IMR-90 (cell line): Measurements from ENCODE around the gene ALK. TPM values are rescaled to one million over a fixed set of nuclear protein-coding genes. Genes with fewer than 3 reads are reported as not detected.

ENCODE experiments used
- ATAC-seq: fragments of 200-7000 bp; cut with Tn5 transposase; 2 replicates; pipeline ENCODE4 v1.9.1; 2020; ENCODE audit warnings: low read depth, mild to moderate bottlenecking, moderate library complexity
- BruUV-seq: library from RNA; stranded (reverse); fragments of 400-500 nt; replicated peaks from 2 replicates; lab custom pipeline; 2021; lab: Mats Ljungman, UMichigan
- CTCF ChIA-PET: fragments of 300-600 bp; formaldehyde crosslinking; extraction: SDS; loops from one replicate; lab custom pipeline; 2021; ENCODE audit warnings: antibody characterized with exemption; lab: Yijun Ruan, JAX
- POLR2A ChIA-PET: fragments of 300-600 bp; sonication (Branson Sonifier 250); formaldehyde crosslinking; loops from one replicate; lab custom pipeline; 2022; ENCODE audit warnings: antibody characterized with exemption; ENCODE audit not compliant: unreplicated experiment; lab: Charles Lee
- DNase-seq: peaks from one replicate; pipeline ENCODE4 v3.0.0; 2013
- H2AFZ ChIP-seq: replicated peaks from 2 replicates; pipeline ENCODE3; 2013; ENCODE audit warnings: low read length, mild to moderate bottlenecking; ENCODE audit not compliant: poor library complexity
- H2AK5ac ChIP-seq: 2 replicates; pipeline ENCODE4 v1.6.1; 2013; ENCODE audit warnings: low read depth, low read length, inconsistent platforms
- H2AK9ac ChIP-seq: replicated peaks from 2 replicates; pipeline ENCODE3; 2013; ENCODE audit warnings: mild to moderate bottlenecking, low read depth, low read length, moderate library complexity; ENCODE audit not compliant: poor library complexity
- H2BK120ac ChIP-seq: 2 replicates; pipeline ENCODE4 v1.6.1; 2013; ENCODE audit warnings: low read depth, low read length, inconsistent platforms
- H2BK15ac ChIP-seq: 3 replicates; pipeline ENCODE4 v1.6.1; 2013; ENCODE audit warnings: low read depth, low read length, inconsistent platforms
- H2BK20ac ChIP-seq: 2 replicates; pipeline ENCODE4 v1.6.1; 2013; ENCODE audit warnings: low read depth, mild to moderate bottlenecking, inconsistent platforms, low read length, moderate library complexity
- H2BK5ac ChIP-seq: 2 replicates; pipeline ENCODE4 v1.6.1; 2013; ENCODE audit warnings: mild to moderate bottlenecking, low read depth, low read length, inconsistent platforms; ENCODE audit not compliant: poor library complexity, severe bottlenecking
- H3K14ac ChIP-seq: replicated peaks from 2 replicates; pipeline ENCODE4 v1.6.1; 2013; ENCODE audit warnings: low read depth, low read length, inconsistent platforms
- H3K18ac ChIP-seq: 2 replicates; pipeline ENCODE4 v1.6.1; 2013; ENCODE audit warnings: low read depth, low read length, control low read depth
- H3K23ac ChIP-seq: 2 replicates; pipeline ENCODE4 v1.6.1; 2013; ENCODE audit warnings: low read depth, low read length, inconsistent platforms
- H3K27ac ChIP-seq: 2 replicates; pipeline ENCODE4 v1.5.1; 2013; ENCODE audit warnings: mild to moderate bottlenecking, control low read depth, low read length; ENCODE audit not compliant: insufficient read depth
- H3K27me3 ChIP-seq: 2 replicates; pipeline ENCODE4 v1.6.1; 2013; ENCODE audit warnings: low read length; ENCODE audit not compliant: control insufficient read depth, insufficient read depth
- H3K36me3 ChIP-seq: 2 replicates; pipeline ENCODE4 v1.6.1; 2013; ENCODE audit warnings: low read length, mixed read lengths; ENCODE audit not compliant: control insufficient read depth, insufficient read depth
- H3K4ac ChIP-seq: 2 replicates; pipeline ENCODE4 v1.6.1; 2013; ENCODE audit warnings: low read depth, low read length, inconsistent platforms
- H3K4me1 ChIP-seq: 2 replicates; pipeline ENCODE4 v1.6.1; 2013; ENCODE audit warnings: low read length, mixed read lengths; ENCODE audit not compliant: control insufficient read depth, insufficient read depth
- H3K4me2 ChIP-seq: 2 replicates; pipeline ENCODE4 v1.6.1; 2013; ENCODE audit warnings: low read depth, mild to moderate bottlenecking, control low read depth, low read length, moderate library complexity
- H3K4me3 ChIP-seq: 2 replicates; pipeline ENCODE4 v1.5.1; 2013; ENCODE audit warnings: low read depth, mild to moderate bottlenecking, control low read depth, low read length, moderate library complexity; ENCODE audit not compliant: insufficient read depth
- H3K56ac ChIP-seq: 2 replicates; pipeline ENCODE4 v1.6.1; 2013; ENCODE audit warnings: low read length, inconsistent platforms; ENCODE audit not compliant: insufficient read depth; ENCODE audit errors: extremely low read depth
- H3K79me1 ChIP-seq, 2 experiments: 2 replicates each; pipeline ENCODE4 v1.6.1; 2013; ENCODE audit warnings: low read length in 2 of 2, inconsistent platforms in 1 of 2, low read depth in 1 of 2
- H3K9ac ChIP-seq: 2 replicates; pipeline ENCODE4 v1.6.1; 2013; ENCODE audit warnings: low read depth, low read length, control low read depth
- H3K9me1 ChIP-seq: 2 replicates; pipeline ENCODE4 v1.6.1; 2013; ENCODE audit warnings: low read length, inconsistent platforms; ENCODE audit not compliant: insufficient read depth
- H3K9me3 ChIP-seq: 2 replicates; pipeline ENCODE4 v1.6.1; 2013; ENCODE audit warnings: low read length; ENCODE audit not compliant: control insufficient read depth, insufficient read depth
- H4K20me1 ChIP-seq: 2 replicates; pipeline ENCODE4 v1.6.1; 2013; ENCODE audit warnings: low read length, inconsistent platforms; ENCODE audit not compliant: insufficient read depth
- H4K5ac ChIP-seq: 2 replicates; pipeline ENCODE4 v1.6.1; 2013; ENCODE audit warnings: mild to moderate bottlenecking, low read depth, low read length, control low read depth
- H4K8ac ChIP-seq, 2 experiments: 2 replicates each; pipeline ENCODE4 v1.6.1; 2013; ENCODE audit warnings: low read depth in 2 of 2, low read length in 2 of 2, control low read depth in 1 of 2, inconsistent platforms in 1 of 2
- H4K91ac ChIP-seq: 2 replicates; pipeline ENCODE4 v1.6.1; 2013; ENCODE audit warnings: low read depth, low read length, inconsistent platforms; ENCODE audit not compliant: insufficient read depth
- BHLHE40 ChIP-seq: fragments of 150-350 bp; IDR thresholded peaks from 2 replicates; pipeline ENCODE4 v1.6.1; 2016; ENCODE audit warnings: mild to moderate bottlenecking, low read depth, low read length
- CEBPB ChIP-seq: IDR thresholded peaks from 2 replicates; pipeline ENCODE4 v1.6.1; 2012; ENCODE audit warnings: low read depth, low read length, improper control_type of control experiment
- CHD1 ChIP-seq: IDR thresholded peaks from 2 replicates; pipeline ENCODE4 v1.6.1; 2012; ENCODE audit warnings: low read depth, low read length, improper control_type of control experiment
- ELK1 ChIP-seq: fragments of 150-350 bp; IDR thresholded peaks from 2 replicates; pipeline ENCODE4 v1.6.1; 2016; ENCODE audit warnings: low read depth, mild to moderate bottlenecking, low read length, moderate library complexity, borderline replicate concordance
- FOS ChIP-seq: fragments of 150-350 bp; IDR thresholded peaks from 2 replicates; pipeline ENCODE4 v1.6.1; 2016; ENCODE audit warnings: low read depth, low read length
- MAFK ChIP-seq: IDR thresholded peaks from 2 replicates; pipeline ENCODE4 v1.6.1; 2012; ENCODE audit warnings: low read depth, low read length, improper control_type of control experiment
- MXI1 ChIP-seq: IDR thresholded peaks from 2 replicates; pipeline ENCODE4 v1.6.1; 2012; ENCODE audit warnings: low read depth, mild to moderate bottlenecking, low read length, moderate library complexity, borderline replicate concordance
- RCOR1 ChIP-seq: IDR thresholded peaks from 2 replicates; pipeline ENCODE4 v1.6.1; 2012; ENCODE audit warnings: mild to moderate bottlenecking, low read length, improper control_type of control experiment; ENCODE audit not compliant: insufficient replicate concordance
- SMC3 ChIP-seq: fragments of 150-350 bp; IDR thresholded peaks from 2 replicates; pipeline ENCODE4 v1.6.1; 2016; ENCODE audit warnings: low read depth, mild to moderate bottlenecking, antibody characterized with exemption, low read length, moderate library complexity
- WGBS, 2 experiments: methylation state at CpG; one replicate each; pipeline versions ENCODE4 v1.1.5 to v1.1.7; 2013; ENCODE audit warnings: missing lambda C conversion rate in 2 of 2; ENCODE audit not compliant: insufficient read length in 1 of 2; ENCODE audit errors: extremely low coverage in 2 of 2; 5-methylcytosine and 5-hydroxymethylcytosine counted together
- dilution Hi-C: fragments of 300-500 bp; cut with HindIII; formaldehyde crosslinking; loops from one replicate; pipeline ENCODE4 v1.14.3; 2018; ENCODE audit warnings: low sequenced_read_pairs; ENCODE audit not compliant: unreplicated experiment
- in situ Hi-C: fragments of 300-500 bp; cut with MboI; formaldehyde crosslinking; loops from 3 replicates; pipeline ENCODE4 v1.14.3; 2019; ENCODE audit warnings: low sequenced_read_pairs, inconsistent platforms, mixed read lengths
- intact Hi-C: fragments of 100-400 bp; cut with micrococcal nuclease; formaldehyde crosslinking; loops from 2 replicates; pipeline ENCODE4 v1.10.0; 2022
- polyA plus RNA-seq, 3 experiments: library from polyadenylated mRNA; depleted of rRNA; stranded (reverse); fragments of >200 nt; gene quantifications; 2 replicates each; pipeline ENCODE4 v1.2.3, GENCODE V29; 2012; ENCODE audit warnings: low replicate concordance in 1 of 3
- total RNA-seq: library from RNA; depleted of rRNA; stranded (reverse); fragments of >200 nt; gene quantifications from 2 replicates; pipeline ENCODE4 v1.2.3, GENCODE V29; 2012

ALK gene
- total and polyA plus RNA-seq, 2 of the 4 experiments (the other 2 are of a cell fraction), result not detected

- WGBS, 2 experiments, result no CpG with 5 or more reads among the region's 2 CpGs
- no peak overlapping the region for H3K27ac ChIP-seq
- H3K23ac ChIP-seq, result 0 out of 2 replicates have a peak overlapping the region, but pooled peaks have one; percentile 14
- peak overlapping the region; percentile 89 for H2BK120ac ChIP-seq
- dilution Hi-C loops, result no loop called here
- H4K8ac ChIP-seq, result peak overlapping the region; percentile 52 to 70; a peak in 3 of 4 replicates
- no peak overlapping the region for H3K56ac ChIP-seq
- in situ Hi-C loops, result no loop called here
- no peak for TF ChIP-seq SMC3
- TF ChIP-seq MAFK, result no peak
- TF ChIP-seq BHLHE40, result peak; percentile 26; the same call in 1 of the 2 replicates
- no peak for TF ChIP-seq ELK1
- TF ChIP-seq CEBPB, result peak; percentile 21; the same call in 1 of the 2 replicates
- no peak for TF ChIP-seq MXI1
- TF ChIP-seq FOS, result 0 out of 2 replicates have a peak, but pooled peaks have one; percentile 15
- no peak for TF ChIP-seq CHD1
- TF ChIP-seq RCOR1, result no peak
- H4K20me1 ChIP-seq, result no peaks in the 10 kb centered on the region
- peak overlapping the region; percentile 86 for H2BK5ac ChIP-seq
- peak; percentile 75 for DNase-seq
- peak overlapping the region; percentile 44; the same call in 1 of the 2 replicates for H3K4ac ChIP-seq
- H3K14ac ChIP-seq, result peak overlapping the region; percentile 89; the same call in 1 of the 2 replicates
- peak overlapping the region; percentile 71; the same call in 1 of the 2 replicates for H2BK20ac ChIP-seq
- POLR2A ChIA-PET, result no interaction called here
- BruUV-seq, result no TSS peak
- peak overlapping the region; percentile 5 for H2AFZ ChIP-seq
- no peaks in the 10 kb centered on the region for H3K27me3 ChIP-seq
- no peaks in the 10 kb centered on the region for H3K79me1 ChIP-seq
- peak overlapping the region; percentile 87; the same call in 1 of the 2 replicates for H4K5ac ChIP-seq
- peak overlapping the region; percentile 79; the same call in 2 of the 3 replicates for H2BK15ac ChIP-seq
- peak; percentile 54 for ATAC-seq
- intact Hi-C loops, result no loop called here
- no peak overlapping the region; the same call in 1 of the 2 replicates for H3K4me2 ChIP-seq
- CTCF ChIA-PET, result no interaction called here
- H3K18ac ChIP-seq, result peak overlapping the region; percentile 94; the same call in 1 of the 2 replicates
- peak overlapping the region; percentile 47; the same call in 1 of the 2 replicates for H2AK5ac ChIP-seq
- no peaks in the 10 kb centered on the region for H3K36me3 ChIP-seq
- H3K9me1 ChIP-seq, result peaks cover 6% of the 10 kb centered on the region; the same call in 1 of the 2 replicates
- no peak overlapping the region for H3K9ac ChIP-seq
- H2AK9ac ChIP-seq, result no peak overlapping the region
- H3K9me3 ChIP-seq, result no peaks in the 10 kb centered on the region
- H4K91ac ChIP-seq, result peak overlapping the region; percentile 36; the same call in 1 of the 2 replicates
- H3K4me1 ChIP-seq, result peaks cover 8% of the 10 kb centered on the region
- no peak overlapping the region for H3K4me3 ChIP-seq
Measured at GRCh38 chr2:29632018-29632417, 289.4 kb downstream of the ALK start.
